K562 (cell line): ENCODE measurements around the gene GCHFR.

Source experiments
- ATF3 ChIP-seq, 2 experiments: fragments of 450-650 bp in 1 of 2; sonication (generic) in 1 of 2; formaldehyde crosslinking in 1 of 2; IDR thresholded peaks in 1 of 2; conservative IDR thresholded peaks in 1 of 2; 2 replicates each; pipeline versions ENCODE4 v1.6.1 to v1.8.1; 2016 to 2023; ENCODE audit warnings: mild to moderate bottlenecking in 2 of 2, moderate library complexity in 2 of 2, inconsistent platforms in 1 of 2, missing genetic modification reagents in 1 of 2
- BDP1 ChIP-seq: IDR thresholded peaks from 3 replicates; pipeline ENCODE4 v1.6.1; 2011; ENCODE audit not compliant: insufficient read length, insufficient read depth
- JUNB ChIP-seq: fragments of 450-650 bp; formaldehyde crosslinking; conservative IDR thresholded peaks from 2 replicates; pipeline ENCODE4 v1.4.0; 2020; ENCODE audit warnings: mild to moderate bottlenecking
- NCOA2 ChIP-seq, 2 experiments: fragments of 450-650 bp; IDR thresholded peaks; 2 replicates each; pipeline ENCODE4 v1.6.1; 2018; ENCODE audit warnings: mild to moderate bottlenecking in 2 of 2, moderate library complexity in 1 of 2; ENCODE audit not compliant: partially characterized antibody in 2 of 2
- NFE2L1 ChIP-seq: fragments of 450-650 bp; IDR thresholded peaks from 2 replicates; pipeline ENCODE4 v1.6.1; 2016; ENCODE audit warnings: missing genetic modification characterization, low read depth, mild to moderate bottlenecking, missing compliant biosample characterization, moderate library complexity, borderline replicate concordance
- NKRF ChIP-seq: fragments of 450-650 bp; IDR thresholded peaks from 2 replicates; pipeline ENCODE4 v1.6.1; 2016; ENCODE audit warnings: borderline replicate concordance
- PRMT5 ChIP-seq: sonication (generic); formaldehyde crosslinking; IDR thresholded peaks from 2 replicates; pipeline ENCODE4 v1.5.0; 2020; ENCODE audit warnings: missing genetic modification reagents
- SAFB ChIP-seq: fragments of 200-400 bp; formaldehyde crosslinking; IDR thresholded peaks from 2 replicates; pipeline ENCODE4 v1.6.1; 2017; ENCODE audit warnings: low read depth, low read length, borderline replicate concordance
- SAFB2 ChIP-seq: fragments of 200-400 bp; formaldehyde crosslinking; IDR thresholded peaks from 2 replicates; pipeline ENCODE4 v1.6.1; 2018; ENCODE audit warnings: borderline replicate concordance, low read length, low read depth, moderate library complexity; ENCODE audit not compliant: severe bottlenecking
- ZBTB1 ChIP-seq: sonication (generic); formaldehyde crosslinking; IDR thresholded peaks from 2 replicates; pipeline ENCODE4 v1.8.1; 2023; ENCODE audit warnings: missing genetic modification reagents, low read depth, mild to moderate bottlenecking, borderline replicate concordance
- ZNF121 ChIP-seq: sonication (generic); formaldehyde crosslinking; conservative IDR thresholded peaks from 2 replicates; pipeline ENCODE4 v1.8.0; 2022; ENCODE audit warnings: missing genetic modification reagents
- TF ChIP-seq, protein P1 (sequence below): fragments of 250-450 bp; sonication (Bioruptor Pico); IDR thresholded peaks from 2 replicates; pipeline ENCODE4 v1.4.0; 2020; ENCODE audit warnings: mild to moderate bottlenecking, moderate library complexity, borderline replicate concordance

DNA sequence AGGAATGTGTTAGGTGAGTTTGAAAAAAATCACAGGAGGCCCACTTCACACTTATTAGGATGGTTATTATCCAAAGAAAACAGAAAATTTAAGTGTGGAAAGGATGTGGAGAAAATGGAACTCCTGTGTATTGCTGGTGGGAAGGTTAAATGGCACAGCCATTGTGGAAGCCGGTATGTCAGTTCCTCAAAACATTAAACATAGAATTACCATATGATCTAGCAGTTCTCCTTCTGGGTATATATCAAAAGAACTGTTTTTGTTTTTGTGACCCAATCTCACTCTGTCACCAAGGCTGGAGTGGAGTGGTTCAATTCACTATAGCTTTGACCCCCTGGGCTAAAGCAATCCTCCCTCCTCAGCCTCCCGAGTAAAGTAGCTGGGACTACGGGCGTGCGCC is 32.6 kb downstream of the GCHFR start:
- TF ChIP-seq JUNB (no peak), ATF3 (IDR thresholded peaks at IDR 0.05) (no peak), ATF3 (CRISPR knock-in tag; conservative IDR thresholded peaks at IDR 0.05) (no peak), NFE2L1 (tag) (no peak), ZBTB1 (no peak), NCOA2 (IDR thresholded peaks at IDR 0.05; ENCODE audit: partially characterized antibody in 2 of 2) (no peak), NKRF (no peak), SAFB (no peak), BDP1 (no peak), ZNF121 (CRISPR knock-in tag) (no peak), SAFB2 (no peak), PRMT5 (CRISPR knock-in tag) (no peak)
- TF ChIP-seq, protein P1, sequence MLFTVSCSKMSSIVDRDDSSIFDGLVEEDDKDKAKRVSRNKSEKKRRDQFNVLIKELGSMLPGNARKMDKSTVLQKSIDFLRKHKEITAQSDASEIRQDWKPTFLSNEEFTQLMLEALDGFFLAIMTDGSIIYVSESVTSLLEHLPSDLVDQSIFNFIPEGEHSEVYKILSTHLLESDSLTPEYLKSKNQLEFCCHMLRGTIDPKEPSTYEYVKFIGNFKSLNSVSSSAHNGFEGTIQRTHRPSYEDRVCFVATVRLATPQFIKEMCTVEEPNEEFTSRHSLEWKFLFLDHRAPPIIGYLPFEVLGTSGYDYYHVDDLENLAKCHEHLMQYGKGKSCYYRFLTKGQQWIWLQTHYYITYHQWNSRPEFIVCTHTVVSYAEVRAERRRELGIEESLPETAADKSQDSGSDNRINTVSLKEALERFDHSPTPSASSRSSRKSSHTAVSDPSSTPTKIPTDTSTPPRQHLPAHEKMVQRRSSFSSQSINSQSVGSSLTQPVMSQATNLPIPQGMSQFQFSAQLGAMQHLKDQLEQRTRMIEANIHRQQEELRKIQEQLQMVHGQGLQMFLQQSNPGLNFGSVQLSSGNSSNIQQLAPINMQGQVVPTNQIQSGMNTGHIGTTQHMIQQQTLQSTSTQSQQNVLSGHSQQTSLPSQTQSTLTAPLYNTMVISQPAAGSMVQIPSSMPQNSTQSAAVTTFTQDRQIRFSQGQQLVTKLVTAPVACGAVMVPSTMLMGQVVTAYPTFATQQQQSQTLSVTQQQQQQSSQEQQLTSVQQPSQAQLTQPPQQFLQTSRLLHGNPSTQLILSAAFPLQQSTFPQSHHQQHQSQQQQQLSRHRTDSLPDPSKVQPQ (CRISPR knock-in tag) = no peak
